Endothelial cell of umbilical vein (primary cell): ENCODE measurements around the gene MAMDC2. TPM values are rescaled to one million over a fixed set of nuclear protein-coding genes. Genes with fewer than 3 reads are reported as not detected.
A peak's percentile ranks its signal among the peaks of the same experiment; 100 is the strongest.

Experiments used
- BruUV-seq: library from RNA; stranded (reverse); fragments of 400-500 nt; replicated peaks from 2 replicates; lab custom pipeline; 2021; lab: Mats Ljungman, UMichigan
- CTCF ChIA-PET: fragments of 300-600, 350-600 bp; sonication (Branson Sonifier 250); formaldehyde crosslinking; loops from one replicate; lab custom pipeline; 2021; ENCODE audit warnings: antibody characterized with exemption, inconsistent platforms; lab: Charles Lee
- POLR2A ChIA-PET: fragments of 300-600, 350-600 bp; sonication (Branson Sonifier 250); formaldehyde crosslinking; loops from one replicate; lab custom pipeline; 2021; ENCODE audit warnings: antibody characterized with exemption, inconsistent platforms; lab: Charles Lee
- DNase-seq: peaks from one replicate; pipeline ENCODE4 v3.0.0-alpha.2; 2011; ENCODE audit warnings: low read depth, low spot score
- FAIRE-seq: peaks from 2 replicates; lab custom pipeline; 2011; peaks lifted over from hg19 to GRCh38; lab: Jason Lieb, UNC
- H2AFZ ChIP-seq: 2 replicates; pipeline ENCODE4 v1.6.0; 2012; ENCODE audit warnings: low read depth, low read length, control low read depth, inconsistent platforms
- H3K27ac ChIP-seq: 2 replicates; pipeline ENCODE4 v1.5.1; 2011; ENCODE audit warnings: low read depth, mild to moderate bottlenecking, control low read depth, low read length, moderate library complexity; ENCODE audit not compliant: insufficient read depth
- H3K27me3 ChIP-seq, 2 experiments: 2 replicates each; pipeline versions ENCODE4 v1.6.0 to v1.6.1; 2011; ENCODE audit warnings: low read length in 2 of 2, mixed read lengths in 1 of 2; ENCODE audit not compliant: control insufficient read depth in 2 of 2, insufficient read depth in 2 of 2
- H3K36me3 ChIP-seq, 2 experiments: 2 replicates in 1 of 2; 3 replicates in 1 of 2; pipeline ENCODE4 v1.5.1; 2011; ENCODE audit warnings: low read length in 2 of 2, mild to moderate bottlenecking in 1 of 2, moderate library complexity in 1 of 2; ENCODE audit not compliant: control insufficient read depth in 2 of 2, insufficient read depth in 2 of 2; ENCODE audit errors: extremely low read depth in 1 of 2
- H3K4me1 ChIP-seq: 3 replicates; pipeline ENCODE4 v1.5.1; 2011; ENCODE audit warnings: mild to moderate bottlenecking, low read length; ENCODE audit not compliant: control insufficient read depth, insufficient read depth; ENCODE audit errors: extremely low read depth
- H3K4me2 ChIP-seq: 2 replicates; pipeline ENCODE4 v1.6.1; 2011; ENCODE audit warnings: low read length, control low read depth, mixed read lengths; ENCODE audit not compliant: insufficient read depth
- H3K4me3 ChIP-seq, 3 experiments: fragments of 200-600 bp in 1 of 3; sonication (generic), shearing (Covaris generic) in 1 of 3; replicated peaks in 1 of 3; 2 replicates each; pipeline ENCODE4 v1.5.1; 2011 to 2016; ENCODE audit warnings: control low read depth in 3 of 3, low read length in 3 of 3, mild to moderate bottlenecking in 2 of 3, inconsistent platforms in 1 of 3, low read depth in 1 of 3, moderate library complexity in 1 of 3; ENCODE audit not compliant: insufficient read depth in 1 of 3
- H3K79me2 ChIP-seq: 2 replicates; pipeline ENCODE4 v1.6.0; 2012; ENCODE audit warnings: low read length, inconsistent platforms; ENCODE audit not compliant: control insufficient read depth, insufficient read depth
- H3K9ac ChIP-seq: replicated peaks from 2 replicates; pipeline ENCODE3; 2011; ENCODE audit warnings: low read length, control low read depth; ENCODE audit not compliant: insufficient read depth; ENCODE audit errors: extremely low read depth
- H3K9me1 ChIP-seq: replicated peaks from 3 replicates; pipeline ENCODE4 v1.6.0; 2011; ENCODE audit warnings: mild to moderate bottlenecking, low read length; ENCODE audit not compliant: control insufficient read depth, insufficient read depth; ENCODE audit errors: extremely low read depth
- H3K9me3 ChIP-seq: replicated peaks from 2 replicates; pipeline ENCODE4 v1.5.1; 2012; ENCODE audit warnings: low read length, inconsistent platforms; ENCODE audit not compliant: control insufficient read depth, insufficient read depth
- H4K20me1 ChIP-seq: replicated peaks from 2 replicates; pipeline ENCODE3; 2011; ENCODE audit warnings: mild to moderate bottlenecking, low read length; ENCODE audit not compliant: control insufficient read depth, insufficient read depth; ENCODE audit errors: extremely low read depth
- CTCF ChIP-seq, 2 donors: IDR thresholded peaks; 1 replicate in 1 of 2; 2 replicates in 1 of 2; pipeline ENCODE4 v1.5.1; 2011; ENCODE audit warnings: low read length in 2 of 2, mild to moderate bottlenecking in 2 of 2, moderate library complexity in 2 of 2, control low read depth in 1 of 2, inconsistent platforms in 1 of 2, low read depth in 1 of 2; ENCODE audit not compliant: insufficient read depth in 1 of 2; ENCODE audit errors: extremely low read depth in 1 of 2
- EZH2 ChIP-seq: IDR thresholded peaks from 2 replicates; pipeline ENCODE4 v1.6.1; 2012; ENCODE audit warnings: borderline replicate concordance, low read depth, mild to moderate bottlenecking, moderate library complexity, low read length, inconsistent platforms; ENCODE audit not compliant: severe bottlenecking
- FOS ChIP-seq: IDR thresholded peaks from 2 replicates; pipeline ENCODE4 v1.6.1; 2011; ENCODE audit warnings: mild to moderate bottlenecking, low read length, moderate library complexity, borderline replicate concordance; ENCODE audit not compliant: insufficient read depth
- GATA2 ChIP-seq: IDR thresholded peaks from 2 replicates; pipeline ENCODE4 v1.7.0; 2011; ENCODE audit warnings: low read depth, mild to moderate bottlenecking, moderate library complexity, mixed read lengths, low read length; ENCODE audit not compliant: insufficient read length, insufficient read depth
- JUN ChIP-seq: IDR thresholded peaks from 2 replicates; pipeline ENCODE4 v1.6.1; 2011; ENCODE audit warnings: borderline replicate concordance, low read depth; ENCODE audit not compliant: insufficient read length, insufficient read depth
- MAX ChIP-seq: IDR thresholded peaks from 2 replicates; pipeline ENCODE4 v1.6.1; 2011; ENCODE audit not compliant: insufficient read depth, insufficient read length
- MYC ChIP-seq: IDR thresholded peaks from one replicate; pipeline ENCODE4 v1.6.1; 2011; ENCODE audit warnings: mild to moderate bottlenecking, low read depth, low read length
- POLR2A ChIP-seq: IDR thresholded peaks from 2 replicates; pipeline ENCODE4 v1.6.1; 2012; ENCODE audit warnings: low read depth, mild to moderate bottlenecking, control low read depth, low read length
- POLR2AphosphoS5 ChIP-seq: IDR thresholded peaks from 2 replicates; pipeline ENCODE4 v1.6.1; 2012; ENCODE audit warnings: low read depth, mild to moderate bottlenecking, control low read depth, low read length, moderate library complexity; ENCODE audit not compliant: insufficient read depth
- dilution Hi-C: fragments of 300-500 bp; cut with MboI; formaldehyde crosslinking; loops from one replicate; pipeline ENCODE4 v1.15.0; 2019; ENCODE audit warnings: low sequenced_read_pairs; ENCODE audit not compliant: extremely low pct_ligation_motif_present
- intact Hi-C: fragments of 100-400 bp; cut with micrococcal nuclease; formaldehyde crosslinking; loops from one replicate; pipeline ENCODE4 v1.10.0; 2022
- polyA plus RNA-seq, 4 experiments: library from polyadenylated mRNA; depleted of rRNA in 3 of 4; stranded (reverse) in 3 of 4; unstranded in 1 of 4; fragments of >200 nt; gene quantifications; 2 replicates each; pipeline versions ENCODE4 v1.2.1 to v1.2.3, GENCODE V29; 2011 to 2012; ENCODE audit warnings: missing spikeins in 1 of 4
- total RNA-seq: library from RNA; stranded (reverse); gene quantifications from 2 replicates; pipeline ENCODE4 v1.2.3, GENCODE V29; 2021

Gene MAMDC2
- total and polyA plus RNA-seq, 2 donors (not counting 3 experiments of a cell fraction or from before 2014, with no cell fraction given) = 0.60 to 1.1 TPM

GRCh38 chr9:70255486-70255885 lies 211.8 kb downstream of the MAMDC2 start:
- H4K20me1 ChIP-seq = no peaks in the 10 kb centered on the region
- no peak for TF ChIP-seq FOS
- TF ChIP-seq MYC = no peak
- no peak for TF ChIP-seq EZH2
- no peak for TF ChIP-seq POLR2A
- no peak for TF ChIP-seq JUN
- TF ChIP-seq POLR2AphosphoS5 = no peak
- TF ChIP-seq MAX = no peak
- TF ChIP-seq CTCF (IDR thresholded peaks at IDR 0.05; ENCODE audit: extremely low read depth in 1 of 2, insufficient read depth in 1 of 2, low read depth in 1 of 2, low read length in 2 of 2) = no peak
- TF ChIP-seq GATA2 = no peak
- peak overlapping the region; percentile 74 for H2AFZ ChIP-seq
- H3K27ac ChIP-seq = peak overlapping the region; percentile 75
- H3K4me2 ChIP-seq = peak overlapping the region; percentile 80
- no peak for DNase-seq
- H3K9ac ChIP-seq = peak overlapping the region; percentile 54
- no peaks in the 10 kb centered on the region for H3K9me1 ChIP-seq
- H3K36me3 ChIP-seq = no peaks in the 10 kb centered on the region
- FAIRE-seq = no peak
- BruUV-seq = no TSS peak
- CTCF ChIA-PET = interaction anchor here (1.3 to 1.8 kb wide), 3 partner anchors 13 to 347 kb away, joined by 3 to 13 read pairs (median 3); no protein-coding TSS in a partner anchor
- H3K4me1 ChIP-seq = peaks cover 38% of the 10 kb centered on the region
- POLR2A ChIA-PET = no interaction called here
- H3K79me2 ChIP-seq = peaks cover 16% of the 10 kb centered on the region
- intact Hi-C loops (no loop called here), dilution Hi-C loops (no loop called here)
- H3K9me3 ChIP-seq = no peaks in the 10 kb centered on the region
- H3K4me3 ChIP-seq = no peak overlapping the region
- no peaks in the 10 kb centered on the region for H3K27me3 ChIP-seq
